Measurements from ENCODE around the gene PDIA5.

Gene PDIA5

DNA sequence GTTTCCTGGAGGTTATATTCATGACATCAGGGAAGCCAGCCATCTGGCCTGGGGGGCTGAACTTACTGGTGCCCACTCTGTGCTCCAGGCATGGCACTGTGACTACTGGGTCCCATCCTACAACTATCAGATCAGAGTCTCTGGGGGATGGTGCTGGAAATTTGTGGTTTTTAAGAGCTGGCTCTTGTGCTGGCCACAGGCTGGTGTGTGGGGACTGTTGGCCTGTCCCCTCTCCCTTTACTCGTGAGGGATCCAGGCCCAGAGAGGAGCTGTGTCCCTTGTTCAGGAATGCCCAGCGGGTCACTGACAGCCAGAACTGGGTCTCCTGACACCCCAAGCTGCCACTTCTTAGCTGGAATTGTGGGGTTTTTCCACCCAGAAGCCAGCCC lies 90.4 kb downstream of the PDIA5 start:
- no peak for TF ChIP-seq EZH2phosphoT487 (IDR thresholded peaks at IDR 0.05; ENCODE audit: borderline replicate concordance, low read length)
- TF ChIP-seq, protein P1, sequence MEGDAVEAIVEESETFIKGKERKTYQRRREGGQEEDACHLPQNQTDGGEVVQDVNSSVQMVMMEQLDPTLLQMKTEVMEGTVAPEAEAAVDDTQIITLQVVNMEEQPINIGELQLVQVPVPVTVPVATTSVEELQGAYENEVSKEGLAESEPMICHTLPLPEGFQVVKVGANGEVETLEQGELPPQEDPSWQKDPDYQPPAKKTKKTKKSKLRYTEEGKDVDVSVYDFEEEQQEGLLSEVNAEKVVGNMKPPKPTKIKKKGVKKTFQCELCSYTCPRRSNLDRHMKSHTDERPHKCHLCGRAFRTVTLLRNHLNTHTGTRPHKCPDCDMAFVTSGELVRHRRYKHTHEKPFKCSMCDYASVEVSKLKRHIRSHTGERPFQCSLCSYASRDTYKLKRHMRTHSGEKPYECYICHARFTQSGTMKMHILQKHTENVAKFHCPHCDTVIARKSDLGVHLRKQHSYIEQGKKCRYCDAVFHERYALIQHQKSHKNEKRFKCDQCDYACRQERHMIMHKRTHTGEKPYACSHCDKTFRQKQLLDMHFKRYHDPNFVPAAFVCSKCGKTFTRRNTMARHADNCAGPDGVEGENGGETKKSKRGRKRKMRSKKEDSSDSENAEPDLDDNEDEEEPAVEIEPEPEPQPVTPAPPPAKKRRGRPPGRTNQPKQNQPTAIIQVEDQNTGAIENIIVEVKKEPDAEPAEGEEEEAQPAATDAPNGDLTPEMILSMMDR (IDR thresholded peaks at IDR 0.05; ENCODE audit: low read depth, low read length, poor library complexity, severe bottlenecking) = no peak
- no peak overlapping the region for H3K4me2 ChIP-seq (ENCODE audit: low read length)
- H3K9me2 ChIP-seq (replicated peaks; ENCODE audit: control insufficient read depth, low read length) = no peaks in the 10 kb centered on the region
- H3F3A ChIP-seq (ENCODE audit: control insufficient read depth, insufficient read depth) = peaks cover under 1% of the 10 kb centered on the region
- no peaks in the 10 kb centered on the region for H3K79me2 ChIP-seq (ENCODE audit: control insufficient read depth, low read length)
- H3K27me3 ChIP-seq (ENCODE audit: control insufficient read depth, low read length) = no peaks in the 10 kb centered on the region
- peaks cover under 1% of the 10 kb centered on the region; the same call in 1 of the 2 replicates for H3K9me3 ChIP-seq (ENCODE audit: control insufficient read depth, insufficient read depth, low read length)
- no peaks in the 10 kb centered on the region for H4K20me1 ChIP-seq (ENCODE audit: control insufficient read depth, insufficient read depth, low read depth, low read length)
- peaks cover 11% of the 10 kb centered on the region for H3K4me1 ChIP-seq (ENCODE audit: control insufficient read depth, low read length)
- H3K27ac ChIP-seq (ENCODE audit: low read depth, low read length) = no peak overlapping the region
- H3K36me3 ChIP-seq (ENCODE audit: control insufficient read depth, low read length) = no peaks in the 10 kb centered on the region
- no peak overlapping the region for H3K4me3 ChIP-seq (ENCODE audit: low read length)

GRCh38 chr3:123157598-123158287 lies 90.9 kb downstream of the PDIA5 start:
- no peaks in the 10 kb centered on the region for H3K9me2 ChIP-seq (replicated peaks; ENCODE audit: control insufficient read depth, low read length)
- no peak overlapping the region for H3K4me3 ChIP-seq (ENCODE audit: low read length)
- H3K36me3 ChIP-seq (ENCODE audit: control insufficient read depth, low read length) = no peaks in the 10 kb centered on the region
- TF ChIP-seq, protein P1 (IDR thresholded peaks at IDR 0.05; ENCODE audit: low read depth, low read length, poor library complexity, severe bottlenecking) = no peak
- TF ChIP-seq EZH2phosphoT487 (IDR thresholded peaks at IDR 0.05; ENCODE audit: borderline replicate concordance, low read length) = no peak
- no peaks in the 10 kb centered on the region for H3K9me3 ChIP-seq (ENCODE audit: control insufficient read depth, insufficient read depth, low read length)
- H3F3A ChIP-seq (ENCODE audit: control insufficient read depth, insufficient read depth) = no peaks in the 10 kb centered on the region
- no peaks in the 10 kb centered on the region for H3K79me2 ChIP-seq (ENCODE audit: control insufficient read depth, low read length)
- H3K4me2 ChIP-seq (ENCODE audit: low read length) = no peak overlapping the region
- peaks cover 11% of the 10 kb centered on the region for H3K4me1 ChIP-seq (ENCODE audit: control insufficient read depth, low read length)
- H3K27me3 ChIP-seq (ENCODE audit: control insufficient read depth, low read length) = no peaks in the 10 kb centered on the region
- no peak overlapping the region for H3K27ac ChIP-seq (ENCODE audit: low read depth, low read length)
- no peaks in the 10 kb centered on the region for H4K20me1 ChIP-seq (ENCODE audit: control insufficient read depth, insufficient read depth, low read depth, low read length)

DNA sequence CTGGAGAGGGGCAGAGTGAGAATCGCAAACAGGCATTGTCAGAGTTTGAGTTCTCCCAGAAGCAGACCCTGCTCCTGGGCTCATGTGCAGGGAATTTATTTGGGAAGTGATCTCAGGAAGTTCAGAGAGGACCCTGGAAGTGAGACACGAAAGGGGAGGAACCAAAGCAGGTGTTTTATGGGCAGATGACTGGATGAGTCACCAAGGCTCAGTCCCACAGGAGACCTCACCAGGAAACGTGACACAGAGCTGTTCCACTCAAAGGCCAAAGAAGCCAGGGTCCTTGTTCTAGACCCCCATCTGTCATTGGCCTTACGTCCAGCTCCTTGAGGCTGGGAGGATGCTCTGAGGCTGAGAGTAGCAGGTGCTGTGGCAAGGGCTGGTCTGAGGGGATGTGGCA lies 91.5 kb downstream of the PDIA5 start:
- H3K27ac ChIP-seq (ENCODE audit: low read depth, low read length) = no peak overlapping the region
- H3F3A ChIP-seq (ENCODE audit: control insufficient read depth, insufficient read depth) = no peaks in the 10 kb centered on the region
- no peaks in the 10 kb centered on the region for H3K9me3 ChIP-seq (ENCODE audit: control insufficient read depth, insufficient read depth, low read length)
- no peak for TF ChIP-seq EZH2phosphoT487 (IDR thresholded peaks at IDR 0.05; ENCODE audit: borderline replicate concordance, low read length)
- no peaks in the 10 kb centered on the region for H3K27me3 ChIP-seq (ENCODE audit: control insufficient read depth, low read length)
- H3K79me2 ChIP-seq (ENCODE audit: control insufficient read depth, low read length) = no peaks in the 10 kb centered on the region
- no peaks in the 10 kb centered on the region for H4K20me1 ChIP-seq (ENCODE audit: control insufficient read depth, insufficient read depth, low read depth, low read length)
- no peaks in the 10 kb centered on the region for H3K36me3 ChIP-seq (ENCODE audit: control insufficient read depth, low read length)
- peaks cover 5% of the 10 kb centered on the region for H3K4me1 ChIP-seq (ENCODE audit: control insufficient read depth, low read length)
- H3K4me3 ChIP-seq (ENCODE audit: low read length) = no peak overlapping the region
- no peaks in the 10 kb centered on the region for H3K9me2 ChIP-seq (replicated peaks; ENCODE audit: control insufficient read depth, low read length)
- H3K4me2 ChIP-seq (ENCODE audit: low read length) = no peak overlapping the region

DNA sequence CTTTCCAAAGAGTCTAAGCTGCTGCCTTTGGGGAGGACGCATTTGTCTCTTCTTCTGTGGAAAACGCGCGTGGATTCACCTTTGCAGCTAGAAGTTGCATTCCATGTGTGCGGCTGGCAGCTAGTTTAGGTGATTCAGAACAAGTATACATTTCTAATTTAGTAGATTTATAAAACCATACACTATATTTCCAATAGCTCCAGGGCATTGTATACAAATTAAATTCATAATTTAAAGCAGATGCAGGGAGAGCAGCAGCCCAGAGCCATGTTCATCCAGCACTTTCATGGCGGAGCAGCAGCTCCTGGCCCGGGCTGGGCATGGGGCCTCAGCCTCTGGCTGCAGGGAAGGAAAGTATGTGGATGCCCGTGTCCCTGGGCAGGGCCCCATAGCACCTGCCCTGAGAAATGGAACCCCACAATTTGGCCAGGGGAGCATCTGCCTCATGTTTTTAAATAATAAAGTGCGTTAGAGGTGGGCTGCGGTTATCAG lies 92.1 kb downstream of the PDIA5 start:
- Histone ChIP-seq H3K9me2 (replicated peaks; ENCODE audit: control insufficient read depth, low read length) (no peaks in the 10 kb centered on the region), H3K36me3 (ENCODE audit: control insufficient read depth, low read length) (no peaks in the 10 kb centered on the region), H3K27ac (ENCODE audit: low read depth, low read length) (no peak overlapping the region), H3K27me3 (ENCODE audit: control insufficient read depth, low read length) (no peaks in the 10 kb centered on the region), H4K20me1 (ENCODE audit: control insufficient read depth, insufficient read depth, low read depth, low read length) (no peaks in the 10 kb centered on the region), H3K4me3 (ENCODE audit: low read length) (no peak overlapping the region), H3K4me1 (ENCODE audit: control insufficient read depth, low read length) (no peaks in the 10 kb centered on the region), H3K9me3 (ENCODE audit: control insufficient read depth, insufficient read depth, low read length) (no peaks in the 10 kb centered on the region), H3K4me2 (ENCODE audit: low read length) (no peak overlapping the region), H3K79me2 (ENCODE audit: control insufficient read depth, low read length) (no peaks in the 10 kb centered on the region), H3F3A (ENCODE audit: control insufficient read depth, insufficient read depth) (no peaks in the 10 kb centered on the region)
- TF ChIP-seq EZH2phosphoT487 (IDR thresholded peaks at IDR 0.05; ENCODE audit: borderline replicate concordance, low read length) = no peak
- TF ChIP-seq, protein P1 (IDR thresholded peaks at IDR 0.05; ENCODE audit: low read depth, low read length, poor library complexity, severe bottlenecking) = no peak
